ENCODE data around the gene NKD1. TPM values are rescaled to one million over a fixed set of nuclear protein-coding genes. Genes with fewer than 3 reads are reported as not detected.

The NKD1 gene
- total RNA-seq, 1 donor from 2014 or later: 54.7 TPM

GRCh38 chr16:50607447-50607846, 59.3 kb downstream of the NKD1 start:
- Mint-ChIP-seq H3K4me1 (peaks cover 43% of the 10 kb centered on the region), H3K9me3 (no peaks in the 10 kb centered on the region), H3K27ac (ENCODE audit: unreplicated experiment) (no peak overlapping the region), H3K27me3 (ENCODE audit: low read depth) (no peaks in the 10 kb centered on the region), H3K4me3 (no peak overlapping the region), H3K36me3 (ENCODE audit: low read depth) (peaks cover 3% of the 10 kb centered on the region)
- no peak for DNase-seq (ENCODE audit: low read depth, low spot score)
- TF ChIP-seq, protein P1, sequence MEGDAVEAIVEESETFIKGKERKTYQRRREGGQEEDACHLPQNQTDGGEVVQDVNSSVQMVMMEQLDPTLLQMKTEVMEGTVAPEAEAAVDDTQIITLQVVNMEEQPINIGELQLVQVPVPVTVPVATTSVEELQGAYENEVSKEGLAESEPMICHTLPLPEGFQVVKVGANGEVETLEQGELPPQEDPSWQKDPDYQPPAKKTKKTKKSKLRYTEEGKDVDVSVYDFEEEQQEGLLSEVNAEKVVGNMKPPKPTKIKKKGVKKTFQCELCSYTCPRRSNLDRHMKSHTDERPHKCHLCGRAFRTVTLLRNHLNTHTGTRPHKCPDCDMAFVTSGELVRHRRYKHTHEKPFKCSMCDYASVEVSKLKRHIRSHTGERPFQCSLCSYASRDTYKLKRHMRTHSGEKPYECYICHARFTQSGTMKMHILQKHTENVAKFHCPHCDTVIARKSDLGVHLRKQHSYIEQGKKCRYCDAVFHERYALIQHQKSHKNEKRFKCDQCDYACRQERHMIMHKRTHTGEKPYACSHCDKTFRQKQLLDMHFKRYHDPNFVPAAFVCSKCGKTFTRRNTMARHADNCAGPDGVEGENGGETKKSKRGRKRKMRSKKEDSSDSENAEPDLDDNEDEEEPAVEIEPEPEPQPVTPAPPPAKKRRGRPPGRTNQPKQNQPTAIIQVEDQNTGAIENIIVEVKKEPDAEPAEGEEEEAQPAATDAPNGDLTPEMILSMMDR (conservative IDR thresholded peaks at IDR 0.05): no peak

GRCh38 chr16:50607970-50608557, 59.9 kb downstream of the NKD1 start:
- peaks cover 3% of the 10 kb centered on the region for H3K36me3 Mint-ChIP-seq (ENCODE audit: low read depth)
- no peak overlapping the region for H3K27ac Mint-ChIP-seq (ENCODE audit: unreplicated experiment)

DNA sequence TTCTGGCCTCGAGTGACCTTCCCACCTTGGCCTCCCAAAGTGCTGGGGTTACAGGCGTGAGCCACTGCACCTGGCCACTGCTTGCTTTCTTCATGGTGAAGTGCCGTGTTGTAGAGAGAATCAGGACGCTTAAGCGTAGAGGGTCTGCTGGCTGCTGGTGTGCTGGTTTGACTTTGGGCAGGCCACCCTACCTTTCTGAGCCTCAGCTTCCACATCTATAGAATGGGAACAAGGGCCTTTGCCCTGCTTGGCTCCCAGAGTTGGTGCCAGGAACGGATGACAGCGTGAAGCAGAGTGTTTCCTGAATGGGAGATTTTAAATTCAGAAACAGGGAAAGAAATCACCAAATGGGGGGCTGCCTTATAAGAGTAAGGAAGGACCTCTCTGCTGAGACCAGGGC, 60.9 kb downstream of the NKD1 start:
- DNase-seq (ENCODE audit: low read depth, low spot score): no peak
- H3K27ac Mint-ChIP-seq (ENCODE audit: unreplicated experiment): no peak overlapping the region
- peaks cover 3% of the 10 kb centered on the region for H3K36me3 Mint-ChIP-seq (ENCODE audit: low read depth)
- H3K4me1 Mint-ChIP-seq: peaks cover 48% of the 10 kb centered on the region
- H3K9me3 Mint-ChIP-seq: no peaks in the 10 kb centered on the region
- no peaks in the 10 kb centered on the region for H3K27me3 Mint-ChIP-seq (ENCODE audit: low read depth)
- no peak overlapping the region for H3K4me3 Mint-ChIP-seq
- TF ChIP-seq, protein P1 (conservative IDR thresholded peaks at IDR 0.05): no peak

More at GRCh38 chr16:50607970-50608557, 59.9 kb downstream of the NKD1 start:
- TF ChIP-seq, protein P1 (conservative IDR thresholded peaks at IDR 0.05): no peak
- no peaks in the 10 kb centered on the region for H3K9me3 Mint-ChIP-seq
- DNase-seq (ENCODE audit: low read depth, low spot score): no peak
- H3K4me1 Mint-ChIP-seq: peaks cover 44% of the 10 kb centered on the region
- no peaks in the 10 kb centered on the region for H3K27me3 Mint-ChIP-seq (ENCODE audit: low read depth)
- no peak overlapping the region for H3K4me3 Mint-ChIP-seq

- no peak overlapping the region for H3K4me3 Mint-ChIP-seq
- TF ChIP-seq, protein P1 (conservative IDR thresholded peaks at IDR 0.05): no peak
- no peaks in the 10 kb centered on the region for H3K27me3 Mint-ChIP-seq (ENCODE audit: low read depth)
- H3K36me3 Mint-ChIP-seq (ENCODE audit: low read depth): peaks cover 3% of the 10 kb centered on the region
- no peak for DNase-seq (ENCODE audit: low read depth, low spot score)
- no peak overlapping the region for H3K27ac Mint-ChIP-seq (ENCODE audit: unreplicated experiment)
- peaks cover 49% of the 10 kb centered on the region for H3K4me1 Mint-ChIP-seq
- no peaks in the 10 kb centered on the region for H3K9me3 Mint-ChIP-seq
These were observed 61.3 kb downstream of the NKD1 start for GRCh38 chr16:50609471-50609870.

GRCh38 chr16:50610331-50611262, 62.4 kb downstream of the NKD1 start:
- Mint-ChIP-seq H3K27ac (ENCODE audit: unreplicated experiment) (peak overlapping the region; percentile 58), H3K9me3 (no peaks in the 10 kb centered on the region)

More at GRCh38 chr16:50610331-50611262, 62.4 kb downstream of the NKD1 start:
- no peaks in the 10 kb centered on the region for H3K27me3 Mint-ChIP-seq (ENCODE audit: low read depth)
- H3K4me1 Mint-ChIP-seq: peaks cover 49% of the 10 kb centered on the region
- TF ChIP-seq, protein P1 (conservative IDR thresholded peaks at IDR 0.05): no peak
- H3K36me3 Mint-ChIP-seq (ENCODE audit: low read depth): peaks cover 3% of the 10 kb centered on the region
- H3K4me3 Mint-ChIP-seq: no peak overlapping the region
- no peak for DNase-seq (ENCODE audit: low read depth, low spot score)
